ENCODE data around the gene TMEM120B. TPM values are rescaled to one million over a fixed set of nuclear protein-coding genes. Genes with fewer than 3 reads are reported as not detected.
A peak's percentile ranks its signal among the peaks of the same experiment; 100 is the strongest.

The TMEM120B gene
- total RNA-seq, 1 donor = 8.0 TPM

DNA sequence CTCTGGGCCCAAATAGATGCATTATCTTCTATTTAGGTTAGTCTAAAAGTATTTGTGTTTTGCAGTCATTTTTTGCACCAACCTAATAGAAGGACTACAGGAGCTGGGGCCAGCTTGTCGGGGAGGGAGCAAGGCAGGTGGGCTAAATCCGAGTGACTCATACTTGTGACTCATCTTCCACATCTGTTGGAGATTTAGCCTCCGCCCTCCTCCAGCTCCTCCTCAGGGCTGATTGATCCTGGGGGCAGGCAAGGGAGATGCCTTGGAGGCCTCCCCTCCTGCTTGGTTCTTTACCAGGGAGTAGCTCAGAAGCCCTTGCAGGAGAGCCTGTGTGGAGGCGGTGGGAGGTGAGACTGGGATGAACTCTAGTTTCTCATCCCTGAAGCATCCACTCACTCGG is 53.0 kb downstream of the TMEM120B start:
- peak; percentile 89 for DNase-seq (ENCODE audit: low read depth)
- TF ChIP-seq CTCF (IDR thresholded peaks at IDR 0.05; ENCODE audit: insufficient read depth, low read length) = no peak
- H3K4me3 ChIP-seq (ENCODE audit: low read depth, low read length) = no peak overlapping the region

GRCh38 chr12:121766290-121767039 is 53.9 kb downstream of the TMEM120B start:
- peak; percentile 16 for DNase-seq (ENCODE audit: low read depth)
- no peak overlapping the region for H3K4me3 ChIP-seq (ENCODE audit: low read depth, low read length)
- no peak for TF ChIP-seq CTCF (IDR thresholded peaks at IDR 0.05; ENCODE audit: insufficient read depth, low read length)

DNA sequence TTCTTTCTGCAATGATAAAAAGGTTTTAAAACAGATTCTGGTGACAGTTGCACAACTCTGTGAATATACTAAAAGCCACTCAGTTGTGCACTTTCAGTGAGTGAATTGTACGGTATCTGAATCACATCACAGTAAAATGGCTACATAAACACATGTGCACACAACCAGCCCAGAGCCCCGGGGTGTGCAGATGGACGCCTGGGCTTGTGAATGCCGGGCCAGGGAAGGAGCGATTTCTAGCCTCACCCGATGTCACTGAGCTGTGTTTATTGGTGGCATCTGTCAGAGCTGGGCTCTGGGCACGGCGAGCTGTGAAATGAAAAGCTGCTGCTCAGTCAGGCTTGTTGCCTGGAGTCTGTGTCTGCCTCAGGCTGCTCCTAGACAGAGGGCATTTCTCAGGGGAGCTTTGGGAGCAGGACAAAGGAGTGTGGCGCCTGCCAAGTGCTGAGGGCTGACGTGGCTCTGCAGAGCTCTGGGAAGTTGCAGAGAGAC is 55.0 kb downstream of the TMEM120B start:
- no peak for TF ChIP-seq CTCF (IDR thresholded peaks at IDR 0.05; ENCODE audit: insufficient read depth, low read length)
- peak; percentile 86 for DNase-seq (ENCODE audit: low read depth)
- H3K4me3 ChIP-seq (ENCODE audit: low read depth, low read length) = peak overlapping the region; percentile 13

- DNase-seq (ENCODE audit: low read depth) = no peak
- no peak for TF ChIP-seq CTCF (IDR thresholded peaks at IDR 0.05; ENCODE audit: insufficient read depth, low read length)
Observed at GRCh38 chr12:121769297-121769830, 56.8 kb downstream of the TMEM120B start.

GRCh38 chr12:121769831-121770301 is 57.3 kb downstream of the TMEM120B start:
- no peak for DNase-seq (ENCODE audit: low read depth)
- no peak for TF ChIP-seq CTCF (IDR thresholded peaks at IDR 0.05; ENCODE audit: insufficient read depth, low read length)
- no peak overlapping the region for H3K4me3 ChIP-seq (ENCODE audit: low read depth, low read length)

More at GRCh38 chr12:121769297-121769830, 56.8 kb downstream of the TMEM120B start:
- H3K4me3 ChIP-seq (ENCODE audit: low read depth, low read length) = no peak overlapping the region

DNA sequence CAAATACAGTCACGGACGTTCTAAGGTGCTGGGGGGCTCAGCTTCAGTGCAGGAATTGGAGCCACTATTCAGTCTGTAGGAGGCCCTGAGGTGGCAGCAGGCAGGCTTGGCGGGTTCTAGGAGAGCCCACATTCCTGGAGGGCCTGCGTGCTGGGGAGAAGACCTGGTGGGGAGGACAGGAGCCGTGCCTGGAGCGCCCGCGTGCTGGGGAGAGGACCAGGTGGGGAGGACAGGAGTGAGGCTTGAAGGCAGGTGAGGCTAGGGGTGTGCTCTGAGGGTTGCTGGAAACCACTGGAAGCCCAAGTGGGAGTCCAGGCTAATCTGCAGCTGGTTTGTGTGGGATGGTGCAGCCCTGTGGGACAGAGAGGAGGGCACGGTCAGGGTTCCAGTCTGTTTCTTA is 57.8 kb downstream of the TMEM120B start:
- DNase-seq (ENCODE audit: low read depth) = no peak
- TF ChIP-seq CTCF (IDR thresholded peaks at IDR 0.05; ENCODE audit: insufficient read depth, low read length) = no peak
- no peak overlapping the region for H3K4me3 ChIP-seq (ENCODE audit: low read depth, low read length)
